NCI-H774 (cell line): ENCODE results near the gene PPP5C.
"Not testable (repeated sequence)": the region's sequence is repeated elsewhere in the genome, so short reads cannot be mapped to it uniquely, and the experiment has no call there.

ENCODE experiments used
- DNase-seq: peaks from one replicate; lab custom pipeline; 2025; lab: John Stamatoyannopoulos, UW

The PPP5C gene

GRCh38 chr19:46365561-46365960 lies 18.7 kb downstream of the PPP5C start:
- DNase-seq: no peak

DNA sequence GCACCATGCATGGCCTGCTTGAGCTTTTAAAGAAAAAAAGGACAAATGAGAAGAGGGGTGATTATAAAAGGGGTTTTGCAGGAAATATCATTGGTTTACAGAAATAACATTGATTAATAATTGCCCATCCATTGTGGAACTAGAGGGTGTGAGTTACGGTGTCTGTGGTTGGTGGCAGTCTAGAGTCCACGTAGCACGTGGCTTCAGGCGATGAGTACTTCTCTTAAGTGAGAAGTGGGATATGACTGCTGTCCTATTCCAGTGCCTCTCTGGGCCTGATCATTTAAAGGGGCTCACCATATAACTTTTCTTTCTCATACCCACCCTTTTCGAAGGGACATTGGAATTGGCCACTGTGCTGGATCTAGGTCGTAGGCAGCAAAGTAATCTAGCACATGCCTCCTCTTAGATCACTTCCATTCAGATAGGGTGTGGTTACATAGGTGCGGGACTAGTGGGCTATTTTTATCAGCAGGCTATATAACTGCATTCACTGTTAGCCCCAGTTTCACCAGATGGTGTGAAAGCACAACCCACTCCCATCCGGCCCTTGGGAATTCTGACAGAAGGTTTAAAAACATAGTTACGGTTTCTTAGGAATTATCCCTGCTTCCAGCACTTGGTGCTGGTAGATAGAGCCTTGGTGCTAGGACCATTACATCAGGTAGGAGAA lies 19.9 kb downstream of the PPP5C start:
- DNase-seq: no peak

DNA sequence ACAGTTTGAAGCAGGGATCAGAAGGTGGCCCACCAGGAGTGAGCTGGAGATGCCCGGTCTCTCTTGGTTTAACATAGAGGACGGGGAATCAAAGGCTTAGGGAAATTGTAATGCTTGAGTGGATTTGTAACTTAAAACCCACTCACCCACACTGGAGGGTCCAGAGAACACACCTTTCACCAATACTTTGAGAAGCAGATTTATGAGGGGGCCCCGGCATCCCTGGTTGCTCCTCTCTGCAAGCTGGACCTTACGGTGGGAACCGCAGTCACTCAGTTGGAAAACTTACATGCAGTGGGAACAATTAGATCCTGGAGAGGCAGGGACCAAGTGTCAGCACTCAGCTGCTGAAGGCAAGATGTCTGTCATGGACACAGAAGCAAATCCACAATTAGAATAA lies 20.5 kb downstream of the PPP5C start:
- no peak for DNase-seq

DNA sequence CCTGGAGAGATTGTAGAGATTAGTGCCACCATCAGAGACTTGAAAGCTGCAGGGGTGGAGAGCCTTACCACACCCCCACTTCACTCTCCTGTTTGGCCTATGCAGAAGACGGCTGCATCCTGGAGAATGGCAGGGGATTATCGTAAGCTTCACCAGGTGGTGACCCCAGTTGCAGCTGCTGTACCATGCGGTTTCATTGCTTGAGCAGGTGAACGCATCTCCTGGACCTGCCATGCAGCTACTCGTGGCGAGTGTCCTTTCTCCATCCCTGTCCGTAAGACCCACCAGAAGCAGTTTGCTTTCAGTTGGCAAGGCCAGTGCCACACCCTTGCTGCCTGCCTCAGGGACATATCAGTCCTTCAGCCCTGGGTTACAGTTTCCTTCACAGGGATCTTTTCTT lies 21.2 kb downstream of the PPP5C start:
- DNase-seq: no peak

GRCh38 chr19:46369817-46370216 lies 22.9 kb downstream of the PPP5C start:
- DNase-seq: no peak

- no peak for DNase-seq
These were observed 24.5 kb downstream of the PPP5C start for GRCh38 chr19:46371371-46371901.

- DNase-seq: peak; percentile 15
These were observed 26.1 kb downstream of the PPP5C start for GRCh38 chr19:46372901-46373490.

DNA sequence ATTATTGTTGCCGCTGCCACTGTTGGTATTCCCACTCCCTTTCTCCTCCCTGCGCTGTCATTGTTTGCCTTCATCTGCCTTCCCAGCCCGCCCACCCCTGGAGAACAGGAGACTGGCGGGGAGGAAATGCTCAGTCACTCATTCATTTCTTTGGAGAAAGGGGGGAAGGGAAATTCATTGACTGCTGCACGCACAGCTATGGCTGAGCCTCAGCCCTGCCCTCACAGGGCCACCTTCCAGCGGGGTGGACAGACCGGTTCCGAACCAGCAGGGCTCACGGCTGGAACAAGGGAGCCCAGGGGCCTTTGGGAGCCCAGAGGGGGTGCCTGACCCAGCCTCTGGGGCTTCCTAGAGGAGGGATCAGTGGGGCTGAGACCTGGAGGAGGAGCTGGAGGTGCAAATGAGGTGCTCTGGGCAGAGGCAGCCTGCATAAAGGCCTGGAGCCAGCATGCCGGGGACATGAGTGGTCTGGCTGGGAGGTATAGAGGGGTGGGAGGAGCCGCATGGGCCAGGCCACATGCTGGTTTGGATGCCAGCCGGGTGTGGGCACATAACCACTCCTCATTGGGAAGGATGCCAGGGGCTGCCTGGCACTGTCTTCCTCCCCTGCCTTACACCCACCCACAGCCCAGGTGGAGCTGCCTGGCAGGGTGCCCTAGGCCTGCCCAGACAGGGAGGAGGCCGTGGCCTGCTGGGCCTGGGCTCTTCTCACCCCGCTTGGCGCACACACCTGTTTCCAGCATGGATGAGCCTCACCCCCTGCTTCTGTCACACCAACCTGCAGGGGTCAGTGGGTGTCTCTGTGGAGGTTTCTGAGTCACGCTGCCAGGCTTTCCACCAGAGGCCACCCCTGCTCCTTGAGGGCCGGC lies 26.8 kb downstream of the PPP5C start:
- DNase-seq: peak; percentile 95

DNA sequence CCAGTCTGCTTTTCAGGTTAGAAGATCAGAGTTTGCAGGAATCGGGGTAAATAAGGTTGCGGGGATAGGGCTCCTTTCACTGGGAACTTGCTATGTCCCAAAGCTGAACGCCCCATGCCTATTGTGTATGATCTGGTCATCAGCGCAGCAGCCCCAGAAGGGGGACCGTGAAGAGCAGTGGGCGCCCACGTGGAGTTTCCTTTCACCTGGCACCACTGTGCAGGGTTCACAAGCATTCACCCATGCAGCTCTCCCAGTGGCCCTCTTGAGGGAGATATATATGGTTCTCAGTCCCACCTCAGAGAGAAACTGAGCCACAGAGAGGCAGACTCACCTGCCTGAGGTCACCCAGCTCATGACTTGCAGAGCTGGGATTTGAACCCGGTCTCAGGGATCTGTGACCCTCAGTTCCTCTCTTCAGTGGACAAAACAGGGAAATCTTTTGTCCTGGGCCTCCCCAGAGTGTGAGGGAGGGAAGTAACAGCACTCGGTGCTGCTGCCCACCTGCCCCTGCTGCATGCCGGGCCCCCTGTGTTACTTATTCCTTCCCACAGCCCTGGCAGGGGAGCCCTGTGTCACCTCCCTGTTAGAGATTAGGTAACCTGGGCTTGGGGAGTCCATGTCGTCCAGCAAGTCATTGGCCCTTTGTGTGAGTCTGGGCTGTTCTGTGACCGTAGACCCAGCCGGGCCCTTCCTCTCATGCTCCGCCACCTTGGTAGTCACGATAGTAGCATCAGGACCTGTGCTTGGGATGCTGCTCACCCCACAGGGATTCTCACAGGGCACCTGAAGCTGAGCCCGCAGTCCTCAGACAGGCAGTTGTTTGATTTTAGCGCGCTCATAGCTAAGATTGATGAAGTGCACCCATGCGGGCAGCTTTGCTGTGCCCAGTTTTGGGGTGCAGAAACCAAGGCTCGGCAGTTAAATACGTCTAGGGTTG lies 27.9 kb downstream of the PPP5C start:
- no peak for DNase-seq

DNA sequence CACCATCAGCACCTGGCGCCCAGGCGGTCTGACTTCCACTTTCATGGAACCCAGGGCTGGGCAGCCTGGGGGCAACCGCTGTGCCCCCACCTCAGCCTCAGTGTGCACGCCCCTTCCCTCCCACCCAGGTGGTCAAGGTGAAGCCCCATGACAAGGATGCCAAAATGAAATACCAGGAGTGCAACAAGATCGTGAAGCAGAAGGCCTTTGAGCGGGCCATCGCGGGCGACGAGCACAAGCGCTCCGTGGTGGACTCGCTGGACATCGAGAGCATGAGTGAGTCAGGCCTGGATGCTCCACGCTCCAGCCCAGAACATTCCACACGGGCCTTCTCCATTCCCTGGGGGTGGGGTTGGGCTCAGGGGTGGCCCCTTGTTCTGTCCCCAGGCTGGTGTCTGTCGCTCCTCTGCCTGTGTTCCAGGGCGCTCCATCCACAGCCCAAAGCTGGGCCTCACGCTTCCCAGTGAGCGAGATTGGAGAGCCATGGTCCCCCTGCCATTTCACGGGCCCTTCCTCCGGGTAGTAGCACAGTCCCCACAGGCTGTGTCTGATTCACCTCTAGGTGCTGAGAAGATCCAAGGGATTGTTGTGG lies 28.7 kb downstream of the PPP5C start:
- not testable (repeated sequence) for DNase-seq

- no peak for DNase-seq
These were observed 29.6 kb downstream of the PPP5C start for GRCh38 chr19:46376241-46377153.

DNA sequence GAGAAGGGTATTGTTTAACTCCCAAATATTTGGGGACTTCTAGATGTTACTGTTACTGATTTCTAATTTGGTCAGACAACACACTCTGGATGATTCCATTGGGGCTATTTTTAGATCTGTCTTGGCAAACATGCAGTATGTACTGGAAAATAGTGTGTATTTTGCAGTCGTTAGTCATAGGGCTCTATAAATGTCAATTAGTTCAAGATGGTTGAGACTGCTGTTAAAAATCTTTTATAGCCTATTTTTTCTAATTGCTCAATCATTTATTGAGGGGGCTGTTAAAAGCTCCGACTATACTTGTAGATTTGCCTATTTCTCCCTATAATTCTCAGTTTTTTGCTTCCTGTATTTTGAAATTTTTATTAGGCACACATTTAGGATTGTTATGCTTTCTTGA lies 31.4 kb downstream of the PPP5C start:
- DNase-seq: peak; percentile 10

- DNase-seq: no peak
These were observed 33.8 kb downstream of the PPP5C start for GRCh38 chr19:46380690-46381089.

DNA sequence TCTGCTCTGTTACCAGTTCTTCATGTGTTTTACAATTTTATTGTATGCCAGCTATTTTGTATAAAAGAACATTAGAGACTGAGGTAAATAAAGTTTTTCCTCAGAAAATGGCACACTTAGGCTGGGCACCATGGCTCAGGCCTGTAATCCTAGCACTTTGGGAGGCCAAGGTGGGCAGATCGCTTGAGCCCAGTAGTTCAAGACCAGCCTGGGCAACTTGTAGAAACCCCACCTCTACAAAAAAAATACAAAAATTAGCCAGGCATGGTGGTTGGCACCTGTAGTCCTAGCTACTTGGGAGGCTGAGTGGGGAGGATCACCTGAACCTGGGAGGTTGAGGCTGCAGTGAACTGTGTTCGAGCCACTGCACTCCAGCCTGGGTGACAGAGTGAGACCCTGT lies 34.5 kb downstream of the PPP5C start:
- no peak for DNase-seq

- no peak for DNase-seq
These were observed 35.0 kb downstream of the PPP5C start for GRCh38 chr19:46381756-46382345.

DNA sequence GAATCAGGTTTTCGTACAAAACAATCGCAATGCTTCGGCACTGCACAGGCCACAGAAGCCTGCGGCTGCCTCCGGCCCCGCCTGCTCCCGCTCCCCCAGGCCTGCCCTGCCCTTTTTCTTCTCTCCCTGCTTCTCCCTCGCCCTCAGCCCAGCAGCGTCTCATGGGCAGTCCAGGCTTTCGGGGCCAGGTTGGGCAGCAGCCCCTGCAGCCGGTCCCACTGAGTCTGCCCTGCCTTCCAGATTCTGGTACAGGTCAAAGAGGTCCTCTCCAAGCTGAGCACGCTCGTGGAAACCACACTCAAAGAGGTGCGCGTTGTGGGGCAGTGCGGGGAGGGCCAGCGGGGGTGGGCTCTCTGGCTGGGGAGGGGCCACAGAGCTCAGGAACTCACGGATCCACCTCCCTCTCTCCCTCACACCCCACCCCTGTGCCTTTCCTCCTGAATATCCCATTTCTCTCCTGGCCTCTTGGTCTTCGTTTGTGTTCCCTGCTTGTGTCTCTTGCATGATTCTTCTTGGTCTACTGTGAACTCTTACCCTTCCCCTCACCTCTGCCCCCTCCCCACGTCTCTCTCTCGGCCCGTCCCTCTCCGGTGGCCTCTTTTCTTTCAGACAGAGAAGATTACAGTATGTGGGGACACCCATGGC lies 36.4 kb downstream of the PPP5C start:
- no peak for DNase-seq

- DNase-seq: no peak
These were observed 37.0 kb downstream of the PPP5C start for GRCh38 chr19:46383846-46384245.

GRCh38 chr19:46384396-46384795 lies 37.5 kb downstream of the PPP5C start:
- DNase-seq: no peak

GRCh38 chr19:46385636-46386035 lies 38.7 kb downstream of the PPP5C start:
- DNase-seq: no peak
